GM19324 (cell line): ENCODE data around the gene MAP7D1.

Source experiments
- ATAC-seq: cut with Tn5 transposase; IDR thresholded peaks from one replicate; pipeline ENCODE4 v1.9.1; 2021; ENCODE audit warnings: mild to moderate bottlenecking, moderate library complexity; ENCODE audit not compliant: unreplicated experiment, low FRiP score

MAP7D1 gene

GRCh38 chr1:36164361-36164760 lies 8.4 kb downstream of the MAP7D1 start:
- no peak for ATAC-seq

GRCh38 chr1:36165145-36165544 lies 9.2 kb downstream of the MAP7D1 start:
- no peak for ATAC-seq

DNA sequence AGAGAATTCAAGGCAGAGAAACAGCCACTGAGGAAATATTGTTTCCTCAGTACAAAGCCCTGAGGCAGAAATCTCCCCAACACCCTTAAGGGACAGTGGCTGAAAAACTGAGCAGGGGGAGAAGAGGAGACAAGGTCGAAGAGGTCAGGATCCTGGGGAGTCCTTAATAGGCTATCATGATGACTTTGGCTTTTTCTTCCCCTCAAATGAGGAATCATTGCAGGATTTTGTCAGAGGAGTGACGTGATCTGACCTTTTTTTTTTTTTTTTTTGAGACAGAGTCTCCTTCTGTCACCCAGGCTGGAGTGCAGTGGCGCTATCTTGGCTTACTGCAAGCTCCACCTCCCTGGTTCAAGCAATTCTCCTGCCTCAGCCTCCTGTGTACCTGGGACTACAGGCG lies 10.2 kb downstream of the MAP7D1 start:
- ATAC-seq, result no peak

DNA sequence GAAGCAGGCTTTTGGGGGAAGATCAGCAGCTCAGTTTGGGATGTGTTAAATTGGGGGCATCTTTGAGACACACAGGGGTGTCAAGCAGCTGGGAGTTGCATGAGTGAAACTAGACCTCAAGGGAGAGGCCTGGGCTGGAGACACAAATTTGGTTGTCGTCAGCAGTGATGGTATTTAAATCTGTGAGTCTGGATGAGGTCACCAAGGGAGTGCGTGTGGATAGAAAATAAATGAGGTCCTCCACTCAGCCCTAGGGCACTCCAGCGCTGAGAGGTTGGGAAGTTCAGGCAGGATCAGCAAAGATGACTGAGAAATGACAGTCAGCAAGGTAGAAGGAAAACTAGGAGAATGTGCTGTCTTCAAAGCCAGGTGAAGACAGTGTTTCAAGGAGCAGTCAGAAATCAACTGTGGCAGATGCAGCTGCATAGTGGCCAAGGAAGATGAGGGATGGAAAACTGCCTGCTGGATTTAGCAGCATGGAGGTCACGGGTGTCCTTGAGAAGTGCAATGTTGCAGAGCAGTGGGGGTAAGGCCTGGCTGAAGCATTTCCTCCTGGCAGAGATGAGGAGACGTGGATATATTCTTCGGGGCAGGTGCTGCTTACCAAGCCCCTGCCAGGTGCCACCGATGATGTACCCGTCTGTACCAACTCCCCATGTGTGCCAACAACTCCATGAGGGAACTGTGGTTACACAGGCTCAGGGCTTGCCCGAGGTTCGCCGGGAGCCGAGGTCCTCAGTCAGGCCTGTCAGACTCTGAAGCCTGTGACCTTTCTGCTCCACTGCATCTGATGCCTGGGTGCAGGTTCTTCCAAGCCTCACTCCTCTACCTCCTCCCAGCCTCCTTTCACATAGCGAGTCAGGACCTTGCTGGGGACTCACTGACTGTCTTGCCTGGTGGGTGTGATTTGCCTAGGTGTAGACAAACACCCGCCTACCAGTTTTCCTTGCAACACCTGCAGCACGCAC lies 11.3 kb downstream of the MAP7D1 start:
- ATAC-seq, result no peak

GRCh38 chr1:36168514-36168913 lies 12.6 kb downstream of the MAP7D1 start:
- ATAC-seq, result no peak

DNA sequence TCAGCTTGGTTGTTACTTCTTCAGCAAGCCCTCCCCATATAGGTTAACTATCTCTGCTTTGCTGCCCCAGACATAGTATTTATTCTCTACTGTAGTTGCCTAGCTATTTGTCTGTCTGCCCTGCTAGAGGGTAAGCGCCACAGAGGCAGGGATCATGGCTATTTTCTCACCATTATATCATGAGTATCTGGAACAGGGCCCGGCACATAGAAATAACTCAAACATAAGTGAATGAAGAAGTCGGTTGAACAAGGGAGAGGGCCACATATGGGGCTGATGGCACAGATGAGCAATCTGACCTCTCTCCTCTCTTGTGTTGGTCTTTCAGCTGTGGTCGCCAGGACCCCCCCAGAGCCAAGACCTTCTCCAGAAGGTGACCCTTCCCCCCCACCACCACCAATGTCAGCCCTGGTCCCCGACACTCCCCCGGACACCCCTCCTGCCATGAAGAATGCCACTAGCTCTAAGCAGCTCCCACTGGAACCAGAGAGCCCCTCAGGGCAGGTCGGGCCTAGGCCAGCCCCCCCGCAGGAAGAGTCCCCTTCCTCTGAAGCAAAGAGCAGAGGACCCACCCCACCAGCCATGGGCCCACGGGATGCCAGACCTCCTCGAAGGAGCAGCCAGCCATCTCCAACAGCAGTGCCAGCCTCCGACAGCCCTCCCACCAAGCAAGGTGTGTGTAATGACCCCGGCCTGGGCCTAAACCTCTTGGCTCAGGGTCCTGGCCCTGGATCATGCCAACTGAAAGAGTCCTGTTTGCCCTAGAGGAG lies 14.9 kb downstream of the MAP7D1 start:
- no peak for ATAC-seq

- ATAC-seq, result no peak
These were observed 16.2 kb downstream of the MAP7D1 start for GRCh38 chr1:36172017-36172747.

GRCh38 chr1:36172983-36173382 lies 17.0 kb downstream of the MAP7D1 start:
- ATAC-seq, result no peak

- no peak for ATAC-seq
These were observed 18.8 kb downstream of the MAP7D1 start for GRCh38 chr1:36174713-36175112.

GRCh38 chr1:36175137-36176095 lies 19.5 kb downstream of the MAP7D1 start:
- peak; percentile 48 for ATAC-seq

GRCh38 chr1:36176106-36176949 lies 20.4 kb downstream of the MAP7D1 start:
- no peak for ATAC-seq

DNA sequence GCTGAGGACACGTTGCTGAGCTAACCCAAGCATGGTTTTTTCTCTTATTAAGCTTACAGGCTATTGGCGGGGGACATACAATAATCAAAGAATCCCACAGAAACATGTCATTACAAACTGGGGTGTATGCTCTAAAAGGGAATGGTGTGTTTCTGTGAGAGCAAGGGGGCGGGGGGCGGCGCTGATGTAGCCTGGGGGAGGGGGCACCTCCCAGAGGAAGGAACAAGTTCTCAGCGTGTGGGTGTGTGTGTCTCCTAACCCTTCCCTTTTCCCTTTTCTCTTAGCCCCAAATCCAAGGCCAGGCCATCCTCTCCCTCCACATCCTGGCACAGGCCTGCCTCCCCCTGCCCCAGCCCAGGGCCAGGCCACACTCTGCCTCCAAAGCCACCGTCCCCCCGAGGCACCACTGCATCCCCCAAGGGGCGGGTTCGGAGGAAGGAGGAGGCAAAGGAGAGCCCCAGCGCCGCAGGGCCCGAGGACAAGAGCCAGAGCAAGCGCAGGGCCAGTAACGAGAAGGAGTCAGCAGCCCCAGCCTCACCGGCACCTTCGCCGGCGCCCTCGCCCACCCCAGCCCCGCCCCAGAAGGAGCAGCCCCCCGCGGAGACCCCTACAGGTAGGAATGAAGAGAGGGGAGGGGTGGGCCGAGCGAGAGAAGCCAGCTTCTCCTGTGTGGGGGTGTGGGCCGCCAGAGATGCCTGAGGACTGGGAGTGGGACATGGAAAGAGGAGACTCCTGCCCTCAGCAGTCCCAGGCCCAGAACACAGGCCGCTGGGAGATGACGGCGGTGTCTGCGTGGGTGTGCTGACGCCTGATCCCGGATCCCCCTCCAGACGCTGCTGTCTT lies 21.9 kb downstream of the MAP7D1 start:
- ATAC-seq, result no peak

DNA sequence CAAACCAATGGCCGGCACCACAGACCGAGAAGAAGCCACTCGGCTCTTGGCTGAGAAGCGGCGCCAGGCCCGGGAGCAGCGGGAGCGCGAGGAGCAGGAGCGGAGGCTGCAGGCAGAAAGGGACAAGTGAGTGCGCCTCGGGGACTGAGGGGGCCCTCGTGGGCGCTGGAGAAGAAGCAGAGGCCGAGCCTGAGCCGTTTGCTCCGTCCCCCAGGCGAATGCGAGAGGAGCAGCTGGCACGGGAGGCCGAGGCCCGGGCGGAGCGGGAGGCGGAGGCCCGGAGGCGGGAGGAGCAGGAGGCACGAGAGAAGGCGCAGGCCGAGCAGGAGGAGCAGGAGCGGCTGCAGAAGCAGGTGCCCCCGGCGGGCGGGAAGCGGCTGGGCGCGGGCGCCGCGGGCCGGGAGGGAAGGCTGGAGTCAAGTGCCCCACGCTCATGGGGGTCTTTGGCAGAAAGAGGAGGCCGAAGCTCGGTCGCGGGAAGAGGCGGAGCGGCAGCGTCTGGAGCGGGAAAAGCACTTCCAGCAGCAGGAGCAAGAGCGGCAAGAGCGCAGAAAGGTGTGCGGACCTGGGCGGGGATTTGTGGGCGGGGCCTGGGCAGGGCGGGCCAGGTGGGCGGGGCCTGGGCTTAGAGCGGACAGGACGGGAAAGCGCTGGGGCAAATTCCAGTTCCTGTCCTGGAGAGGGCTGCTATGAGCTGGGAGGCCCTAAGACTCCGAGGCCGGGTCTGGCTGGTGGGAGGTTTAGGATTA lies 22.7 kb downstream of the MAP7D1 start:
- no peak for ATAC-seq

DNA sequence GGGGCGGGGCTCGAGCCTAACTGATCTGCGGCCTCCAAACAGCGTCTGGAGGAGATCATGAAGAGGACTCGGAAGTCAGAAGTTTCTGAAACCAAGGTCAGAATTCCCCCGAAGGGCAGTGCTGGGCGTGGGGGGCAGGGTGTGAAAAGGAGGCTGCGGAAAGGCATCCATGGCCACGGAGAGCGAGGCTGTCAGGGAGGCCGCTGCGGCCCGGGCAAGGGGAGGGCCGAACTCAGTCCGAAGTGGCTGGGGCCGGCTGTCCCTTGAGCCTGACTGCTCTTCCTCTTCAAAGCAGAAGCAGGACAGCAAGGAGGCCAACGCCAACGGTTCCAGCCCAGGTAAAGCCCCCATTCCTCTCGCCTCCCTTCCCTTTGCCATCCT lies 23.2 kb downstream of the MAP7D1 start:
- no peak for ATAC-seq

GRCh38 chr1:36182734-36183133 lies 26.8 kb downstream of the MAP7D1 start:
- ATAC-seq, result no peak

GRCh38 chr1:36183309-36183856 lies 27.4 kb downstream of the MAP7D1 start:
- ATAC-seq, result no peak
